ENCODE measurements around the gene TMEM82.
"Not testable (repeated sequence)": the region's sequence is repeated elsewhere in the genome, so short reads cannot be mapped to it uniquely, and the experiment has no call there.

Gene TMEM82

DNA sequence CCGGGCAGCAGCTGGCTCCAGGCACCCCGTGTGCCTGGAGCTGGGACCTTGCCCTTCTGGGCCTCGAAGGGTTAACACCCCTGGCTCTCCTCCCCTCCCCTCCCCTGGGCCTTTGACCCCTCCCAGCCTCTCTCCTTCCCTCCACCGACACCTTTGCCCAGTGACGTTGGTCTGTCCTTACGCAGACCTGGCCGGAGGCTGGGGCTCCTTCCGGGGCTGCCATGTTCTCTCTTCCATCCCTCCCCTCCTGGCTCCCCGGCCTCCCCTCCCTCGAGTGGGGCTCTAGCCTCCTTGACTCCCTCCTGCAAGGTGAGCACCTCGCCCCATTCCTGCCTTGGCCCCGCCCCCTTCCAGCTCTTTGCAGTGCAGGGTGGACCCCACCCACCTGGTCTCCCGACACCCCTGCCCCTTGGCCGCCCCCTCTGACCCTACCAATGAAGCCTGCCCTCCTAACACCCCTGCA is at the start of gene TMEM82:
Gene TMEM82 (plus strand): TSS at position 161 of the 463 bp plus-strand sequence. CDS start 61 bp downstream, at position 222.
- DNase-seq: no peak

DNA sequence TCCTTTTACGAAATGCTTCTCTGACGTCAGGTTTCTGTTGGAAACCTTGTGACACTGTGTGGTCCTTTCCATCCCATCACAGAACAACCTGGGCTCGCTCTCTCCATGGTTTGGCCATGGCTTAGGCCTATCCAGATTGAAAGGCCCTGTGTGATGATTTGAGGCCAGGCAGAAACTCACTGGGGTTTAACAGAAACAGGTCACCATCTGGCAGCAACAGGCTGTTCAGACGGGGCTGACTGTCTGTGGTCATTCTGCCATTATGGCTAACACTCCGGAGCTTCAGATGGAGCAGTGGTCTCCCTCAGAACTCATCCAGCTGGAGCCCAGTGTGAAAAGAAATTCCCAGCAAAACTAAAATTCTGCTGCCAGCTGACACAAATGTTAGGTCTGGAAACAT is 48.9 kb upstream of the TMEM82 start:
- no peak for DNase-seq

DNA sequence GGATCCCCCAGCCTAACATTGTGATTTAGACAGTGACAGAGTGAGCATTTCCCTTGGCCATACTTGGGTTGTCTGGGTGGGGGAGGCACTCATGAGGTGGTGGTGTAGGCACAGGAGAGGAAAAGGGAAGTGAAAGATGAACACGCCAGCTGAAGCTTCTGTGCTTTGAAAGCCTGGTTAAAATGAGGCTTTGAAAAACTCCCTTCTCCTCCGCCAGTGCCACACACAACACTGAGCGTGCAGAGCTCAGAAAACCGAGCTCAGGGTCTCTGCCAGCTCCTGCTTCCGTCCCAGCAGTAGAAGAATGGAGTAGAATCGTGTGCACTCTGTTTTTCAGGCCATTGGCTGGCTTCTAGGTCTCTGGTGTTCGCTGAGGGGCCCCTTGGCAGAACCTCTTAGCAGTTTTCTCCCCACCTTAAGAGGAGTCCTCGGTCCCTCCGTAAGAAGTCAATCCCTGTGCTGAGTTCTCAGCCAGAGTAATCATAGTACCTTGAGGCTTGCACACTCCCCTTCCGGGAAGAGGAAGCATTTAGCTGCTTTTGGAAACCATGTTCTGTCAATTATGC is 45.3 kb upstream of the TMEM82 start:
- DNase-seq: no peak

DNA sequence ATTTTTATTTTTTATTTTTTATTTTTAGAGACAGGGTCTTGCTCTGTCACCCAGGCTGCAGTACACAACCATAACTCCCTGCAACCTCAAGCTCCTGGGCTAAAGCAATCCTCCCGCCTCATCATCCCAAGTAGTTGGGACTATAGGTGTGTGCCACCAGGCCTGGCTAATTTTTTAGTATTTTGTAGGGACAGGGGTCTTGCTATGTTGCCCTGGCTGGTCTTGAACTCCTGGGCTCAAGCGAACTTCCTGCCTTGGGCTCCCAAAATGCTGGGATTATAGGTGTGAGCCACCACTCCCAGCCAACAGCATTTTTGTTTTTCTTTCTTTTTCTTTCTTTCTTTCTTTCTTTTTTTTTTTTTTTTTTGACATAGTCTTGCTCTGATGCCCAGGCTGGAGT is 44.1 kb upstream of the TMEM82 start:
- DNase-seq: no peak

DNA sequence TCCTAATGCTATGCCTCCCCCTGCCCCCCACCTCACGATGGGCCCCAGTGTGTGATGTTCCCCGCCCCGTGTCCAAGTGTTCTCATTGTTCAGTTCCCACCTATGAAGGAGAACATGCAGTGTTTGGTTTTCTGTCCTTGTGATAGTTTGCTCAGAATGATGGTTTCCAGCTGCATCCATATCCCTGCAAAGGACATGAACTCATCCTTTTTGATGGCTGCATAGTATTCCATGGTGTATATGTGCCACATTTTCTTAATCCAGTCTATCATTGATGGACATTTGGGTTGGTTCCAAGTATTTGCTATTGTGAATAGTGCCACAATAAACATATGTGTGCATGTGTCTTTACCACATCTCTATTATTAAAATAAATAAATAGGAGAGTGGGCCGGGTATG is 43.0 kb upstream of the TMEM82 start:
- not testable (repeated sequence) for DNase-seq

DNA sequence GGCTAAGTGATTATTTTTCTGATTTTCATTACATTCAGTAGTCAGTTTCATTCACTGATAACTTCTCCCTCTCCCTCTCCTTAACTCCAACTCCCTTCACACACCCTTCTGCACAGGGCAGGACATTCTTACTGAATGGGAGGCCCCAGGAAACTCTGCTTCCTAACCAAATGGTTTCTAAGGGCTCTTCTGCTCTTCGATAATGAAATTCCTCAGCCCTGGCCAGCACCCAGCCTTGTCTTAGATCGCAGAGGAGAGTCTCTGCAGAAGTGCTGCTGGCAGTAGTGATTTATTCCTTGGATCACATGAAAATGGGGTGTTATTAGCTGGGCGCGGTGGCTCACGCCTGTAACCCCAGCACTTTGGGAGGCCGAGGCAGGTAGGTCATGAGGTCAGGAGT is 41.8 kb upstream of the TMEM82 start:
- DNase-seq: peak; percentile 5

DNA sequence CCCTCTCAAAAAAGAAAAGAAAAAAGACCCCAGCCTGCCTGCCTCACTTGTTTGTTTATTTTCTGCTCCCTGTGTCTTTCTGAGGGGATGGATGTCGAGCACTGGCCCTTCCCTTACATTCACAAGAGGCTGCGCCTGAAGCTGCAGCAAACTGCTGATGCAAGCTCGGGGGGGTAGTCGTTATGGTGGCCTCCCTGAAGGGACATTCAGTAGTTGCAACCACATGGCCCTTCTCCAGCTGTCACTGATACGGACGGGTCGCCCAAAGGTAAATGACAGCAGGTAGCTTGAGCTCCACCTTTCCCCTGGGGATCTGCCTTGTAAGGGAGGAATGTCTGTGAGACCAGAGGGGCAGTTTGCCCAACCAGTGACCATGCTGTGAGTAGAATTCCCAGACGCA is 40.5 kb upstream of the TMEM82 start:
- DNase-seq: no peak

DNA sequence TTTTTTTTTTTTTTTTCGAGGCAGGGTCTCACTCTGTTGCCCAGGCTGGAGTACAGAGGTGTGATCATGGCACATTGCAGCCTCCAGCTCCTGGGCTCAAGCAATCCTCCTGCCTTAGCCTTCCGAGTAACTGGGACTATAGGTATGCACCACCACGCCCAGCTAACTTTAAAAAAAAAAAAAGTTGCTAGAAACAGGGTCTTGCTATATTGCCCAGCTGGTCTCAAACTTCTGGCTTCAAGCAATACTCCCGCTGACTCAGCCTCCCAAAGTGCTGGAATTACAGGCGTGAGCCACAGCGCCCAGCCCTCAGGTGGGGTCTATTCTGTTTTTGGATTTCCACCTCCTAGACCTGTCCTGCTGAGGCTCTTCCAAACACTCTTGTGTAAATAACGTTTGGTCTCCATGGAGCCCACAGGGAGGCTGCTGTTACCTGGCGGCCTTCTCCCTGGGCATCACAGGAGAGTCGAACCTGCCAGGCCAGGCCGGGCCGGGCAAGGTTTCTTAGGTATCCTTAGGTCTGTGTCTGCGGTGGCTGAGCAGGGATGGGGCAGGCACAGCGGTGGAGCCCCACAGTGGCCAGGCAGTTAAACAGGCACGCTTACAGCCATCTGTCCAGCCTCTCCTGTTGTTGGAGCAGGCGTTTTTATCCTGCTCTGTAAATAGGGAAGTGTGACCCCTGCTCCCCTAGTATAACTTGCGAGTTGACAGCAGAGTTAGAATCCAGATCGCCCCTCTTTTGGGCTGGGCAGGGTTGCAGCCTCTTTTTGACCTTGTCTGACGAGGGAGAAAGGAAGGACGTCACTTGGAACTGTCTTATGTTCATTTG is 39.4 kb upstream of the TMEM82 start:
- DNase-seq: peak; percentile 7

DNA sequence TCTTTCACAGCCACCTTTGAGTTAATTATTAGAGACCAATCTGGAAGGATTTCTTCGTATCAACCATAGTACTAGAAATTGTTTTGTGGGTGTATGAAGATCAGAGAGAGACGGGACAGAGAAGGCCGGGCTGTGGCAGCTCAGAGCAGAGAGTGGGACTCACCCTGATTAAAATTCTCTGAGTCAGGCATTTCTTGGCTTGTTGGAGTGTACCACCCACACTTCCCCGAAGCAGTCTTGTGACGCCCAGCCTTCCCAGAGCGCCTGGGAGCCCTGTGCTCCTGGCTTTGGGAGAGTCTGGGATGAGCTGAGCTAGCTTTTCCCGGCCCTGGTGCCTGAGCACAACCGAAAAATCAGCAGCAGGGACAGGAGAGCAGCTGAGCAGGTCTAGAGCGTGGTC is 38.7 kb upstream of the TMEM82 start:
- DNase-seq: peak; percentile 87

DNA sequence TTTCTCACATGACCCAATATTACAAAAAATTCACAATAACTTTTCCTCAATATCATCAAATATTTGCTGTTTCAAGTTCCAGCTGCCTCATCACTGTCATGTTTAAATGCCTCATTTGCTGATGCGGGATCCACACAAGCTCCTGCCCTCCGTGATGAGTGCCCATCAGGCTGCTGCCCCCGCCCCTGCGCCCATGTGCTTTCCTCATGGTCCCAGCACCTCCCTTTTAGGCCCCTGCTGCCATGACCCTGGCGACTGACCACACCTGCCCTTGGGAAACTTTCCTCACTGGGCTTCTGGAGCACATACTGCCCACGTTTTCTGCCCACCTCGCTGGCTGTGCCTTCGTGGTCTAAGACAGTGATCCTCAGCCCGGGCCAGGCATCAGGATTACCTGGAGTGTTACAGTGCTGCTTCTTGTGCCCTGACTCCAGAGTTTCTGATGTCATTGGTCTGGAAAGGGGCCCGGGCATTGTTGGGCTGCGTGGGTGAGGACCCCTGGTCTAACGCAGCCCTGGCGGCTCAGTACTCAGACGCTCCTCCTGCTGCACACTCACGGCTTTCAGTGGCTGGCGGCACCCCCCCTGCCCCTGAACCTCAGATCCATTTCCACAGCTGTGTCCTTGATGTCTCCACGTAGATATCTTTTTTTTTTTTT is 37.6 kb upstream of the TMEM82 start:
- no peak for DNase-seq

DNA sequence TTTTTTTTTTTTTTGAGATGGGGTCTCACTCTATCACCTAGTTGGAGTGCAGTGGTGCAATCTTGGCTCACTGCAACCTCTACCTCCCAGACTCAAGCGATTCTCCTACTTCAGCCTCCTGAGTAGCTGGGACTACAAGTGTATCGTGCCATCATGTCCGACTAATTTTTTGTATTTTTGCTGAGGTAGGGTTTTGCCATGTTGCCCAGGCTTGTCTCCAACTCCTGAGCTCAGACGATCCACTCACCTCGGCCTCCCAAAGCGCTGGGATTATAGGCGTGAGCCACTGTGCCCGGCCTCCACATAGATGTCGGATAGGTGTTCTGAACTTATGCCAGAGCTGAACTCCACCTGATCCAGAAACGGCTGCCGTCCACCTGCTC is 37.1 kb upstream of the TMEM82 start:
- no peak for DNase-seq

DNA sequence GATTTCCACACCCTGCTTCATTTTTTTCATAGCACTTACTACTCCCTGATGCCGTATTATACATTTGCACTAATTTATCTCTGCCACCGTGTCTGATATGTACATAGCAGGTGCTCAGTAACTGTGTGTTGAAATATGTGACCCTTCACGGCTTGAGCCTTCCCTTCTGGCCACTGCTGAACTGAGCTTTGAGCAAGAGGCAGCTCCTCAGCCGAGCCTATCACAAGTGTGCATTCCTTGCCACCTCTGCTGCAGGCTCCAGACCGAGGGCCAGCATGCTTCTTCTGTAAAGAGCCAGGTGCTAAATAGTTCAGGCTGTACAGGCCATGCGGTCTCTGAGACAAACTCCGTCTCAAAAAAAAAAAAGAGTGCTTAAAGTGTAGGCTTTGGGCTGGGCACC is 35.5 kb upstream of the TMEM82 start:
- no peak for DNase-seq

DNA sequence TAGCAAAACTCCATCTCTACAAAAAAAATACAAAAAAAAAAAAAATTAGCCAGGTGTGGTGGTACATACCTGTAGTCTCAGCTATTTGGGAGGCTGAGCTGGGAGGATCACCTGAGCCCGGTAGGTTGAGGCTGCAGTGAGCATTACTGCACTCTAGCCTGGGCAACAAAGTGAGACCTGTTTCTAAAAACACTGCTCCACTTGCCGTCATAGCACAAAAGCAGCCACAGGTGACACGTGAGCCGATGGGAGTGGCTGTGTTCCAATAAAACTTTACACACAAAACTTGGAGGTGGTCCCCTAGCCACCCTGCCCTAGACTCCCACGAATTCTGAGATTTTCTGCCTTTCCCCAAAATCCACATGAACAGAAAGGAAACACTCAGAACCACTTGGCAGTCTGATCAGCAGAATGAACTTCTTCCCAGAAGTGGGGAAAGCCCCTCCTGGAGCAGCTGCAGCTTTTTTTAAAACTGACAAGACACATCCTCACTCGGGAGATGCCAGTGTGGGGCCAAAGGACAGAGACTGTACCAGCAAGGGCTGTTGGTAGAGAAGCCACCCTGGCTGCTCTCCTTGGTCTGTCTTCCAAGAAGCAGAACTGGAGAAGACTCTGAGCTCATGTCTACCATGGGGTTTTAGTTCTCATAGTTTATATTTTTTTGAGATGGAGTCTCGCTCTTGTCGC is 34.9 kb upstream of the TMEM82 start:
- DNase-seq: no peak

DNA sequence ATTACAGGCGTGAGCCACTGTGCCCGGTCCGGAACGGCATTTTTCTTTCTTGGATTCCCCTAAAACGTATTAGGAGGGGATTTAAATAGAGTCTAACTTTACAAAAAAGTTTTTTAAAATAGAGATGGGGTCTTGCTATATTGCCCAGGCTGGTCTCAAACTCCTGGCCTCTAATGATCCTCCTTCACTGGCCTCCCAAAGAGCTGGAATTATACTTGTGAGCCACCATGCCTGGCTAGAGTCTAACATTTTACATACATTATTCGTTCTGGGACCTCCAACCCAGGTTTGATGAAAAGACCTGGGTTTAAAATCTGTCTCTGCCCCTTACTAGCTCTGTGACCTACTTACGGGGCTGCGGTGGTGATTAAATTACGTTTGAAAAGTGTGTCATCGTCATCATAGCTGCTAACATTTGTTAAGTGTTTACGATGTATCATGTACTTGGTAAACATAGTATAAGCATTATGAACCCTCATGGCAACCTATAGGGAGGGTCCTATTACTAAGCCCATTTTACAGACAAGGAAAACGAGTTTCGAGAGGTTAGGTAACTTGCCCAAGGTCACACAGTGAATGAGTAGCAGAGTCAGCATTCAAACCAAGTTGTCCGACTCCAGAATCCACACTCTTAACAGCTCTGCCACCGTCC is 33.7 kb upstream of the TMEM82 start:
- no peak for DNase-seq

DNA sequence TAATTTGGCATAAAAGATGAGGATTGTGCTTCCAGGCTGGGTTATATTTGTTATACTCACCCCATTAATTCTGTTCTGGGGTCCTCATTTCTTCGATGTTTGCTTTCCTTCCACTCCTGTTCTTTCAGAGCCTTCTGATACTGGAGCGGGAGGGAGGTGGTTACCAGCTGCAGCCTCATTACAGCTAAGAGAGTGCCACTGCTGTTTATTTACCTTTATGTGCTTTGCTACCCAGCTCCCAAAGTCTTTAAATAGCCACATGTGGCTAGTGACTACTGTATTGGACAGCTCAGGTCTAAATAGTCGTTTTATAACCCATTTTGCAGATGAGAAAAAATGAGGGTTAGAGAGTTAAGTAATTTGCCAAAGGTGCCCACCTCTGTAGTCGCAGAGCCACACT is 33.1 kb upstream of the TMEM82 start:
- DNase-seq: no peak

DNA sequence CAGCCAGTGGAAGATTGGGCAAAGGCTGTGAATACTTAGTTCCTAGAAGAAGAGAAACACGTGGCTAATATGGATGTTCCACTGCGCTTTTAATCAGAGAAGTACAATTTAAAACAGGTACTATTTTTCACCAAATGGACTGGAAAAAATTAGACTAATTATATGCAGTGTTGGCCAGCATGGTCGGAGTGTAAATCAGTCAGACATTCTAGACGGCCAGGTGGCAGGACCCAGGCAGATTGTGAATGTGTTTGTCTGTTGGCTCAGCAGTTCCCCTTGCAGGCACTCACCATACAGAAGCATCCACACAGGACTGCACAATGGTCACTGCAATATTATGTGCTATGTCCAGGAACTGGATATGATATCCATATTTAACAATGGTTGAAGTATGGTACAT is 30.1 kb upstream of the TMEM82 start:
- no peak for DNase-seq

DNA sequence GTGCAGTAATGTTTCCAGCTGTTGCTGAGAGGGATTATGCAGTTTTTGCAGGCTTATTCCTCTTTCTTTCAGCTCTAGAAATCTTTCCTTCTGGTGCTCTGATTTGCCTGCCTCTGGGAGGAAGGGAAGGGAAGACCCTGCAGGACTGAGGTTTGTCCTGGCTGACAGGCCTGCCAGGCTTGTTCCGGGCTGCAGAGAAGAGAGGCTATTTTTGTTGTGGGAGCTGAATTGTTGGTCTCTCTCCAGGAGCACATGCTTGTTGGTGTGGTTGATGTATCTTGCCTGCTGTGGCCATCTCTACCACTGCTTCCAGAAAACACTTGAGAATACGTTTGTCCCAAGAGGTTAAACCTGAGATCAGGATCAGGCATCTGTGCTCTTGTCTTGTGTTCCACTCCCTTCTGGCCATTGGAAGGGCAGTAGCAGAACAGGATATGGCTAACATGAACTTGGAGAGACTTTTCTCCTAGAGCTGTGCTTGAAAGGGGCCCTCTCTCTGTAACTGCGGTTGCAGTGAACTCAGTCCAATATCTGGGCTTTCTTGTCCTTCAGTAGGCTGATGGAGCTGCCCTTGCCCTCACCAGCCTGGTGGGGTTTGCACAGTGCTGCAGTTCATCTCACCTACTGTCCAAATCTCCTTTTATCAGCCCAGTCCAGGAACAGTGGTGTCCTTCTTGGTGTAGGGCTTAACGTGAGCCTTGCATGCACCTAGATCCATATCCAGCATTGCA is 27.7 kb upstream of the TMEM82 start:
- DNase-seq: no peak

DNA sequence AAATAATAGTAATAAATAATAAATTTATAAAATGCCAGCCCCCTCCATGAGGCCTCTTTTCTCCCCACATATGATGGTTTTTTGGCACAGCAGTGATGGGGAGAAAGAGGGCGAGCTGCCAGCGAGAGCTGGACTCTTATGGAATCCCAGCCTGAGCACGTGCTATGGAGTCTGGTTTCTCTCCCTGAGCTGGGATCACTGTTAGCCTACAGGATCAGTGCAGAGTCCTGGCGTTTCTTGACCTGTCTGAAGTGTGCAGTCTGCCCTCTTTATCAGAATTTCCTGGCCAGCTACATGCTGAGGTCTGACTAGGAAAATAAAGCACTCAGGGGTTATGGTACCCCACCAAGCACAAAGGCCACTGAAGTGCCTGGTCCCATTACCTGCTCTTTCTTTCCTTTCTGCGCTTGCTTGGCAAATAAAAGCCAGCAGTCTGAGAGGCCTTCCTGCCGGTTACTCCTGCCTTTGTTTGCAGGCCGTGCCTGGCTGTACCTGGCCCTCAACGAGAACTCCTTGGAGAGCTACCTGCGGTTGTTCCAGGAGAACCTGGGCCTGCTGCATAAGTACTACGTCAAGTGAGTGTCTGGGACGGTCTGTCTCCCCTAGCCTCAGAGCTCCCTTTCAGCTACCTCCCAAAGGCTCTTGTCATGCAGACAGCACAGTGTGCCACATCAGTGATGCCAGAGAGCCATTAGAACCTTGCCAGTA is 24.7 kb upstream of the TMEM82 start:
- no peak for DNase-seq

DNA sequence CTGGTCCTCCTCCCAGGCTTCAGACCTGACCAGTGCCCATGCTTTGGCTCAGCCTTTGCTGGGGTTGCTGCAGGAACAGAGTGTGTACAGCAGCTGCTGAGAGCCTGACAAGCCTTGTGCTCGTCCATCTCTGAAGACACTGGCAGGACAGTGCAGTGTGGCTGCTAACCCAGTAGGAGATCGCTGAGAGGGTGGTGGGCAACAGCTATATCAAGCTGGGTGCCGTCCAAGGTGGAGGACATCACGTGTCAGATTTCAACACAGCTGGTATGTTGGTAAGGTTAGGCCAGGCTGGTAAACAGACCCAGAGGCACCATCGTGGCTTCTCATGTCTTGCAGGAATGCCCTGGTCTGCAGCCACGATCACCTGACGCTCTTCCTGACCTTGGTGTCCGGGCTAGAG is 24.1 kb upstream of the TMEM82 start:
- no peak for DNase-seq

DNA sequence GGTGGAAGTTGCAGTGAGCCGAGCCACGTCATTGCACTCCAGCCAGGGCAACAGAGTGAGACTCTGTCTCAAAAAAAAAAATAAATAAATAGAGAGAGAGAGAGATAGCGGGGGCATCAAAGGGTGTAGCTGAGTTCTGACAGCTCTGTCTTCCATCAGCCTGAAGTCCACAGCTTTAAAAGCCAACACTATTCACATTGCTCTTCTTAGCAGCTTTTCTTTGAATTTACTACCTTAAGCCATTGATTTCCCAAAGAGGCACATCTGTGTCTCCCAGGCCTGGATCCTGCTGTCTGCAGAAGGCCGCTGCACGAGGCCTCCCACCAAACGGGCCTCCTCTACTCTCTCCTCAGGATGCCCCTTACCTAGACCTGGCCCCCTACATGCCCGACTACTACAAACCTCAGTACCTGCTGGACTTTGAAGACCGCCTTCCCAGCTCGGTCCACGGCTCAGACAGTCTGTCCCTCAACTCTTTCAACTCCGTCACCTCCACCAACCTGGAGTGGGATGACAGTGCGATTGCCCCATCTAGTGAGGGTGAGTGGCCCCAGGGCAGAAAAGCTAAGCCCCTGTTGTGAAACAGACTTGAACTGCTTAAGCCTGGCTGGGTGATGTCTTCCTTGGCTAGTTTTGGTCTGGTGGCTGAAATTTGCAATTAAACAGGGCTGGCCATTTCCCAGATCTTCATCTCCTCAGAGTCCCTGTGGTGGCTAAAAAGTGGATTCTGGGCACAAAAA is 22.7 kb upstream of the TMEM82 start:
- DNase-seq: no peak

DNA sequence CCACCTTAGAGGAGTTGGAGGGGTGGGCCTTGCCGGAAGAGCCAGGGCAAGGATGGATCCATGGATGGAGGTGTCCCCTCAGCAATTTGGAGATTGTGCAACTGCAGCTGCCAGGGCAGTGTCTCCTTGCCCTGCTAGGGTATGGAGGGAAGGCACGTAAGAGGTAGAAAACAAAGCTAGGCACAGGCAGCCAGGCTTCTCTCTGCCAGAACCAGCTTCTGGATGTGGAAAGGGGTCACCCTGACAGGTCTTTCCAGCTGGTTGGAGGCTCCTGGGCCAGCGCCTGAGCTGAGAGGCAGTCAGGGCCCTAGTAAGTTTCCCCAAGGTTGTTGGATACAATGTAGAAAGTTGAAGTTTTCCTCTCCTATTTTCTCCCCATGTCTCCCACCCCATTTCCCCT is 21.4 kb upstream of the TMEM82 start:
- DNase-seq: no peak

Data from NCI-H226 (cell line).